Immature natural killer cell (primary cell): ENCODE data around the gene COL4A2. TPM values are rescaled to one million over a fixed set of nuclear protein-coding genes. Genes with fewer than 3 reads are reported as not detected.

Experiments used
- DNase-seq, 3 donors: peaks; one replicate each; pipeline ENCODE4 v3.0.0; 2022; ENCODE audit warnings: mixed read lengths in 1 of 3
- H3K27ac Mint-ChIP-seq, 6 donors: one replicate each; pipeline ENCODE4 v1.8.0; 2020; ENCODE audit warnings: mixed read lengths in 6 of 6, mild to moderate bottlenecking in 5 of 6, inconsistent platforms in 4 of 6, moderate library complexity in 3 of 6
- H3K27me3 Mint-ChIP-seq, 3 donors: one replicate each; pipeline ENCODE4 v1.8.0; 2020 to 2021; ENCODE audit warnings: low read depth in 3 of 3, mild to moderate bottlenecking in 3 of 3, mixed read lengths in 3 of 3, moderate library complexity in 3 of 3, inconsistent platforms in 1 of 3
- H3K36me3 Mint-ChIP-seq, 3 donors: one replicate each; pipeline ENCODE4 v1.8.0; 2020; ENCODE audit warnings: mixed read lengths in 3 of 3, inconsistent platforms in 2 of 3, mild to moderate bottlenecking in 2 of 3
- H3K4me1 Mint-ChIP-seq, 2 donors: one replicate each; pipeline ENCODE4 v1.8.0; 2020; ENCODE audit warnings: inconsistent platforms in 2 of 2, mild to moderate bottlenecking in 2 of 2, mixed read lengths in 2 of 2, moderate library complexity in 1 of 2
- H3K4me3 Mint-ChIP-seq, 5 donors: one replicate each; pipeline ENCODE4 v1.8.0; 2020; ENCODE audit warnings: mild to moderate bottlenecking in 5 of 5, mixed read lengths in 5 of 5, inconsistent platforms in 3 of 5, moderate library complexity in 3 of 5
- H3K9me3 Mint-ChIP-seq, 6 donors: one replicate each; pipeline ENCODE4 v1.8.0; 2020; ENCODE audit warnings: mild to moderate bottlenecking in 6 of 6, mixed read lengths in 6 of 6, inconsistent platforms in 4 of 6, moderate library complexity in 3 of 6
- polyA plus RNA-seq, 3 donors: library from polyadenylated mRNA; unstranded; fragments of 300-500 nt; fragmentation: Illumina TruSeq; gene quantifications; one replicate each; pipeline ENCODE4 v1.2.3, GENCODE V29; 2021

The COL4A2 gene
- polyA plus RNA-seq, 3 donors from 2014 or later: not detected

DNA sequence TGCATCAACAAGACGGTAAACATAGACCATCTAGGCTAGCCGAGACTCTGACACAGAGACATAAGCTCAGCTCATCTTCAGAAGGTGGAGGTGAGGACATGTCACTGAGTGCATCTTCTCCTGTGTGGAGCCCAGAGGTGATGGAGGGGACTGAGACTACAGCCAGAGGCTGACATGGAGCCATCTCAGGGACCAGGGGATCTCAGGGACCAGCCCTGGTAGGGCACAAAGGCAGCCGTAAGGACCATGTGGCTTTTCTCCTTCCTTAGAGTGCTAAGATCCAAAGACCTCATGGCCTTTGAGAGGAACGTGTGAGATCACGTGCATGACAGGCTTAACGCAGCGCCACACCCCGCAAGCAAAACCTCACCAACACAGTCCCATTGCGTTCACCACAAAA lies 127.5 kb downstream of the COL4A2 start:
- Mint-ChIP-seq H3K27ac (no peak overlapping the region), H3K4me3 (no peak overlapping the region), H3K27me3 (peaks cover 2 to 13% (median 4%) of the 10 kb centered on the region in 3 donors), H3K9me3 (no peaks in the 10 kb centered on the region), H3K36me3 (no peaks in the 10 kb centered on the region), H3K4me1 (no peaks in the 10 kb centered on the region)
- DNase-seq: no peak

DNA sequence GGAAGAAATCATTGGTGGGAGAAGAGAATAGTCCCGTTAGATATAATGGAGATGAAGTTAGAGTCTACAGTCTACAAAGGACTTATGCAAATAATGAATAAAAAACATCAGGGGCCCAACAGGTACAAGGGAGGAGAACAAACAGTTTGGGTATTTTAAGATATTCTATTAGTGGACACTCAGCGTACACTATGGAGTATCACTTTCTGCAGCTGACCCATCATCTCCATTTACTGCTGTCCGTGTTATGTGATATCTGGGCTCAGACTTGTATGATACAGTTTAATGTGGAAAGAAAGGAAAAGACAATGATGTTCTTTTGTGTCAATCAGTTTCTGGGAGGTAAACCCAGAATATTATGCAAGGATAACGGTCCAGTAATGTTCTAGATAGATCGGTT lies 128.2 kb downstream of the COL4A2 start:
- Mint-ChIP-seq H3K36me3 (no peaks in the 10 kb centered on the region), H3K4me1 (no peaks in the 10 kb centered on the region), H3K9me3 (no peaks in the 10 kb centered on the region), H3K4me3 (no peak overlapping the region), H3K27ac (no peak overlapping the region), H3K27me3 (peaks cover 2 to 19% (median 9%) of the 10 kb centered on the region in 3 donors)
- DNase-seq: no peak

DNA sequence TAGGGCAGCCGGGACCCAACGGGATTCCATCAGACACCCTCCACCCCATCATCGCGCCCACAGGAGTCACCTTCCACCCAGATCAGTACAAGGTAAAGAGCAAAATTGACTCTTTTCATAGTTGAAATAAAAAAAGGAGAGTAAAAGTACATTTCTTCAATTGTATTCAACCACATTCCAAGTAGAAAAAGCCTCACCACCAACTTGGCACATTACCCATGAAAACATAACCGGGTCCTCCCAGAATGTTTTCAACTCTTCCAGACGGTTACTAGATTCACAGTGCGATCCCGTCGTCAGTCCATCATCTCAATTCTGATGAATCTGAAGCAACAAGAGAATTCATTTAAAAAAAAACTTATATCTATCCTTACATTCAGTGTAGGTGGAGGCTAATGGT lies 129.2 kb downstream of the COL4A2 start:
- Mint-ChIP-seq H3K4me1 (no peaks in the 10 kb centered on the region), H3K4me3 (no peak overlapping the region), H3K27ac (no peak overlapping the region), H3K36me3 (no peaks in the 10 kb centered on the region), H3K9me3 (no peaks in the 10 kb centered on the region), H3K27me3 (peaks cover 2 to 19% (median 9%) of the 10 kb centered on the region in 3 donors)
- DNase-seq: no peak

DNA sequence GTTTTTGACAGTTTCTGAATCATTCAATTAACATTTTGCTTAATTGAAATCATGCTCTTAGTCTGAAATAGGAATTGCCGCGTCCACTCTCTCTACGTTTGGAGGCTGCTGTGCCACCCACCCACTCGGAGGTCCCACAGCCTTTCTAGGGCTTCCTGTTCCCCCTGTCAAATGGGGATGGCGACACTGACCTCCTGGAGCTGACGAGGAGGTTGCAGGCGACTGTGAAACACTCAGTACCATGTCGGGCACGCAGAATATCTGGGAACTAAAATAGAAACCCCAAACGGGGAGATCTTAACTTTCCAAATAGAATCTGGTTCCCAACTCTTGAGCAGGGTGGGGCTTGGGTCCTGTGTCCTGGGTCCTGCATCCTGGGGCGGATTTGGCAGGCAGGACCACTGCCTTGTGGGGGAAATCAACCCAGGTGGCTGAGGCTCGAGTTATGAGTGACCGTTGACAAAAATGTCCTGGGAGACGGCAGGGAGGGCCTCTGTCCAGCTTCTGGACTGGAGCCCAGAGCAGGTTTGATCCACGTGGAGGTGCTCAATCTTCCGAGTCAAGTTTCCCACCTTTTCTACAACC lies 129.8 kb downstream of the COL4A2 start:
- H3K27me3 Mint-ChIP-seq: peaks cover 2 to 15% (median 9%) of the 10 kb centered on the region in 3 donors
- no peak overlapping the region for H3K4me3 Mint-ChIP-seq
- DNase-seq: no peak
- no peaks in the 10 kb centered on the region for H3K9me3 Mint-ChIP-seq
- no peaks in the 10 kb centered on the region for H3K4me1 Mint-ChIP-seq
- H3K36me3 Mint-ChIP-seq: no peaks in the 10 kb centered on the region
- H3K27ac Mint-ChIP-seq: no peak overlapping the region

DNA sequence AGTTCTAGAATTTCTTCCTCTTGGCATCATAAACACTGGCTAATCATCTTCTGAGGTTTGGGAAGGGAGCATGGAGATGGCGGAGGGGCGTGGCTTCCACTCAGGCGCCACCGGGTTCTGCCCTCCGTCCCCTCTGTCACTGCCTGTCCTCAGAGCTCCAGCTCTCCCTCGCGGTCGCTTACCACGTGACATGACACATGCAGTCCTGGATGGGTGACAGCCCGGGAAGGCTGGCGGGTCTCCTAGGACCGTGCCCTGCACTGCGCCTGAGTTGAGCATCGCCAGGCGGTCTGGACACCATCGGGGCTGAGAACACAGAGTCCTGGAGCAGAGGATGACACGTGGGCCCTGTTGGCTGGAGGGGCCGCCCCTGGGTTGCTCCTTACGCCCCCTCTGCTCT lies 131.1 kb downstream of the COL4A2 start:
- H3K4me3 Mint-ChIP-seq: no peak overlapping the region
- H3K36me3 Mint-ChIP-seq: no peaks in the 10 kb centered on the region
- H3K27me3 Mint-ChIP-seq: peaks cover 0 to 15% (median 9%) of the 10 kb centered on the region in 3 donors
- DNase-seq: no peak
- H3K9me3 Mint-ChIP-seq: no peaks in the 10 kb centered on the region
- H3K27ac Mint-ChIP-seq: no peak overlapping the region
- no peaks in the 10 kb centered on the region for H3K4me1 Mint-ChIP-seq

DNA sequence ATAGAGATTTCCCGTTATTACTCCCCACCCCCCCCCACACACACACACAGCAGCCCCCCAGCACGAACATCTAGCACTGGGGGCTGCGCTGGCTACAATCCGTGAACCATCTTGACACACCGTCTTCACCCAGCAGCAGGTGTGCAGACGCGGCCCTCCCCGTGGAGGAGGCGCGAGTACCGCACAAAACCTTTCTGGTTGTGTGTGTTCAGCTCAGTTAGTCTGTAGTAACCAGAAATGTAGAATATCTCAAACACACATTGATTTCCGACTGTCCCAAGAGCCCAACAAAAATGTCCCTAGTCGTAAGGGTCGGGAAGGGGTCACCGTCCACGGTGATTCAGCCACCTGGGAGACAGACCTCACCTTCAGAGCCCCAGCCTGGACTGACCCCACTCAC lies 131.7 kb downstream of the COL4A2 start:
- DNase-seq: no peak
- Mint-ChIP-seq H3K9me3 (no peaks in the 10 kb centered on the region), H3K27me3 (peaks cover 0 to 15% (median 9%) of the 10 kb centered on the region in 3 donors), H3K36me3 (no peaks in the 10 kb centered on the region), H3K4me3 (no peak overlapping the region), H3K4me1 (no peaks in the 10 kb centered on the region), H3K27ac (no peak overlapping the region)

DNA sequence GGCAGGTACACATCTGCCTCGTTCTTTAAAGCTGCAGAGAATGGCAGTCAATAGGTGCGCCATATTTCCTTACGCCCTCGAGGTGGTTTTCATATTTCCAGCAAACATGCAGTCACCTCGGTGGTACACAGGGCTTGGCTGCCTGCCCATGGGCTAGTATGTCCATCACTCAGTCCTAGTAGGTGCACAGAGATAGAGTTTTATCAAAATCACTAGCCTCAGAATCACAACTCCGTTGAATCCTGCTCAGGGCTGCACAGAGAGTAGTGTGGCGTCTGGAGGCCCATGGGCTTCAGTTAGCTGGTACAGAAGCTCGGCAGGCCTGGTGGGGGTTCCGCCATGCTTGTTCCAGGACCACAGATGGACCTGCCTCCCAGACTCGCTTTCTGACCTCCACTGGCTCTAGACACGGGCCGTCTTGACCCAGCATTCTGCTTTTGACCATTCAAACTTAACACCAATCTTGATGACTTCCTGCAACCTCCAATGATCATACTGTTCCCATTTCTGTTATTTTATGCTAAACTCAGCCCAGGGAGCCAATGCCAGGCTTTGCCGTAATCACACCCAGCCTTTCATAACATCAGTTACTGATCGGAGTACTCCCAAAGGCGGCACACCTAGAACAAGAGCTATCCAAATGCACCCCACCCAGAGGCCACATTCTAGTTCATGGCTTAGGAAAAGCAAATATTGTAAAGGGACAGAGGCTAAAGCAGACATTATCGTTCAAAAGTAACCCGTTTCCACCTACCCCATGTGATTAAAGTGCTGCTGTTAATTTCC lies 134.1 kb downstream of the COL4A2 start:
- H3K4me1 Mint-ChIP-seq: no peaks in the 10 kb centered on the region
- DNase-seq: no peak
- H3K4me3 Mint-ChIP-seq: no peak overlapping the region
- H3K9me3 Mint-ChIP-seq: no peaks in the 10 kb centered on the region
- no peak overlapping the region for H3K27ac Mint-ChIP-seq
- H3K36me3 Mint-ChIP-seq: no peaks in the 10 kb centered on the region
- H3K27me3 Mint-ChIP-seq: peaks cover 3 to 15% (median 9%) of the 10 kb centered on the region in 3 donors

DNA sequence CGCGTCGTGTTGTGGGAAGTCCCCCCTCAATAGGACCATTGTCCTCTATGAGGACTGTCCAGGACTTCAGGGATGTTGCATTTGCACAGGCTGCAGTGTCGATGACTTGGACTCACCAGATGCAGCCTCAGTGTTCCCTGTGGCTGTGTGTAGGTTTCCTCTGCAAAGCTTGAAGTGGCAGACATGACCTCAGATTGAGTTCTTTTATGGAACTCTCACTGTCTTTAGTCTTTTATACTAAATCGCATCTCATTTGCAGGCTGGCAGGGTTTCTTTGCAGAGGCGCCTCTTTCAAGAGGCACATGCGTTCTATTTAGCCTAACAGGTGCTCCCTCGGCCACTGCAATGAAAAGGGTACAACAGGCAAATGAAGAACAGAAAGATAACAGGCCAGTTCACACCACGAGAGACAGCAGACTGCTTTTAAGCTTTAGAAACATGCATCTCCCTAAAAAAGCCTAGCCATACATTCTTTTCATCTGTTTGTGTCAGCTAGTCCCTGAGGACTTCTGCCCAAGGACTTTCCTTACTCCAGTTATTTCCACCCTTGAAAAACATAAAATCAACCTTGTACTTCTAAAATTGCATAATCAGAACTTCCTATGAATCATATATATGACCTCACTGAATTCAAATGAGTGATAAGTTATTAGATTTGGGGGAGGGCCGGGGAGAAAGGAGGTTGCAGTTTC lies 136.0 kb downstream of the COL4A2 start:
- Mint-ChIP-seq H3K4me1 (no peaks in the 10 kb centered on the region), H3K36me3 (no peaks in the 10 kb centered on the region), H3K27me3 (peaks cover 3 to 12% (median 6%) of the 10 kb centered on the region in 3 donors), H3K27ac (no peak overlapping the region), H3K9me3 (no peaks in the 10 kb centered on the region), H3K4me3 (no peak overlapping the region)
- DNase-seq: no peak

DNA sequence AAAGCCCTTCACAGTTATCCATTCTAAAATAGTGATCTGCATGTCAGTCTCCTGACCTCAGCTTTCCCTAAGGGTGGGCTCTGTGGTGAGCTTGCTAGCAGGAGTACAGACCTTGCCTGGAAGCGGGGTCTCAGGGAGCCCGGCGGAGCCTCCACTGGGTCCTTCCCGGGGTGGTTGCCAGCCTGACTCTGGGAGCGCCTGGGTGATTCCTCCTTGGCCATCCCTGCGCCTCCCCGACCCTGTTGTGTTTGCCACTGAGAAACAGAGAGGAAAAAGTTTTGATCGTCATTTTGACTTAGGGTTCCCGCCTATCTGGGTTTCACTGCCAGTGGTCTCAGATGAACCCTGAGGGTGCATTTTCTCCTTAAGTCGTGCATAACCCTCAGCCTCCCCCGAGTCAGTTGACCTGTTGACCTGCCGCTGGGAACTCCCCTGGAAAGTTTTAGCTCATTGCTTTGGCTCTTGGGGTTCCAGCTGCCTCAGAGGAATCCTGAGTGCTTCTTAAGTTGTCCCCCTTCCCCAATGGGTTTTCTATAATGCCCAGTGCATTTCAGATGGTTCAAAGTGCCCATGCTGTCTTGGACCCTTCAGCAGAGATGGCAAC lies 136.6 kb downstream of the COL4A2 start:
- H3K27me3 Mint-ChIP-seq: peaks cover 3 to 12% (median 6%) of the 10 kb centered on the region in 3 donors
- no peaks in the 10 kb centered on the region for H3K36me3 Mint-ChIP-seq
- no peaks in the 10 kb centered on the region for H3K4me1 Mint-ChIP-seq
- no peak overlapping the region for H3K4me3 Mint-ChIP-seq
- H3K9me3 Mint-ChIP-seq: no peaks in the 10 kb centered on the region
- no peak for DNase-seq
- no peak overlapping the region for H3K27ac Mint-ChIP-seq

DNA sequence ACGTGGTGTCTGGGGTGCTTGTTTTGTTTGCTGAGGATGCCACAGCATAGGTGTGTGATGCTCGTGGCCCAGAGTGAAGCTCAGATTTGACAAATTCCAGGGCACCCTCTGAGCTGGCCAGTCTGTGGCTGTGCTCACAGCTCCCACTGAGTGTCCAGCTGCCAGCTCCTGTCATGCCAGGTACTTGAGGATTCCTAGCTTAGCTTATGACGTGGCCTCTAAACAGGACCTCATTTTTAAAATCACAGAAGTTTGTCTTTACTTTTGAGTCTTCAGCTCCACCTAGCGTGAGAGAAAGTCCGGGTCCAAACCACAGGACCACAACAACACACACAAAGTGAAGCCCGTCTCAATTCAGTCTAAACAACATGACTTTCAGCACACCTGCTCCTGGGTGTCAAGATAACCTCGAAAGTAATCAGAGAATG lies 137.2 kb downstream of the COL4A2 start:
- Mint-ChIP-seq H3K9me3 (no peaks in the 10 kb centered on the region), H3K27ac (no peak overlapping the region), H3K4me1 (no peaks in the 10 kb centered on the region), H3K27me3 (peaks cover 3 to 12% (median 6%) of the 10 kb centered on the region in 3 donors), H3K36me3 (no peaks in the 10 kb centered on the region), H3K4me3 (no peak overlapping the region)
- no peak for DNase-seq

DNA sequence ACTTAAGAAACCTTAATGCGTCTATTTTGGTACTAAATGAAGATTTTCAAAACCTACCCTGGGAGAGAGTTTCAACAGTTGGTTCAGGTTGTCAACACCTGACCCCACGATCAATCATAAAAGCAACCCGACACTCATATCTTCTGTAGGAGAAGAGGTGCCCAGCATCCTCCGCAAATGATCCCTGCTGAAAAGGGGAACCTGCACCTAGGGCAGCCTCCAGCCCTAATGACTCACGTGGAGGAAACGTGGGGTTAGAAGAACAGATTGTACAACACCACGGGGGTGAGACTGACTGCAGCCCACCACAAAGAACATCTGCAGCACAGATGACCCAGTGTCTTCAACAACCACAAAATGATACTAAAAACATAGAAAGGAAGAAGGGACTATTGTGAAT lies 138.1 kb downstream of the COL4A2 start:
- H3K36me3 Mint-ChIP-seq: no peaks in the 10 kb centered on the region
- DNase-seq: no peak
- peaks cover 1 to 6% (median 3%) of the 10 kb centered on the region in 3 donors for H3K27me3 Mint-ChIP-seq
- H3K4me1 Mint-ChIP-seq: no peaks in the 10 kb centered on the region
- H3K27ac Mint-ChIP-seq: no peak overlapping the region
- H3K9me3 Mint-ChIP-seq: no peaks in the 10 kb centered on the region
- no peak overlapping the region for H3K4me3 Mint-ChIP-seq

DNA sequence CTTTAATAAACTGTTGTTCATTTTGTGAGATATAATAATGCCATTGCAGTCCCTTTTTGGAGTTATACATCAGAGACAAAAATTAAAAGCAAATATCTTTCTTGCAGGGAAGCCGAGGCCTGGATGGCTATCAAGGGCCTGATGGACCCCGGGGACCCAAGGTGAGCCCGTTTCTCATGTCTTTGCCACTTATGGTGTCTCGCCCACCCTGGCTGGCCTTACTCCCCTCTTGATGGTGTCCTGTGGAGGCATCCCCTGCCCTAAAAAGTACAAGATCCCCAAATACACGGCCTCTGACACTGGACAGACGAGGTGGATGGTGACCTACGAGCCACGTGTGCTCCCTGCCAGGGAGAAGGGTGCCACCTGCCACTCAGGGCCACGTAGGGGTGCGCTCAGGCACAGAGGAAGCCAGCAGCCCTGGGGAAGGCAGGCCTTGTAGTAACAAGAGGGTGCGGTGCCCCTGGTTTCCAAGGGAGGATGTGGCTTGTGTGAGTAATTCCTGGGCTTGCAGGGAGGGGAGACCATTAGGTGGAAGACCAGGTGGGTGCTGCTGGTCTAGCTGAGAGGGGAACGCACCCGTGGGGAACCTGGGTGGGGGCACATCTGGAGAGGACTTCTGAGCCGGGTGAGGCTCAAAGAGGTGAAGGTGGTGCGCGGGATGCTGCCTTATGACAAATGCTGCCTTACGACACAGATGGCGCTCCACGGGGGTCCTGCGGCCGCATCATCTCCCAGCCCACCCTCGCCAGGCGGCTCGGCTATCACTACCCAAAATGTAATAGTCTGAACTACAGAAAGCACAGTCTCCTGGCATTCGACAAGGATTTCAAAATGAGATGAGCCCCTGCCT lies 138.9 kb downstream of the COL4A2 start:
- no peak for DNase-seq
- H3K4me1 Mint-ChIP-seq: no peaks in the 10 kb centered on the region
- H3K27ac Mint-ChIP-seq: no peak overlapping the region
- H3K4me3 Mint-ChIP-seq: no peak overlapping the region
- peaks cover 0 to 6% (median 5%) of the 10 kb centered on the region in 3 donors for H3K27me3 Mint-ChIP-seq
- H3K36me3 Mint-ChIP-seq: no peaks in the 10 kb centered on the region
- no peaks in the 10 kb centered on the region for H3K9me3 Mint-ChIP-seq

DNA sequence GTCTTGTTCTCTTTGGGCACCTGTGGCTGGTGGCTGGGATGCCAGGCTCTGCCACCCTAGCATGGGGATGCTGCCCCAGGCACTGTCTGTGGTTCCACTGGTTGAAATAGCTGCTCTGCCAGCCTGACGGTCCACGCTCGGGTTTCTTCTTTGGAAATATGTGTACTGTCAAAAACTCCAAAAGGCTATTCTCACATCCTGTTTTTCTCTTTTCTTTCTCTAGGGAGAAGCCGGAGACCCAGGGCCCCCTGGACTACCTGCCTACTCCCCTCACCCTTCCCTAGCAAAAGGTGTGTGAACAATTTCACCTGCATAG lies 139.4 kb downstream of the COL4A2 start:
- Mint-ChIP-seq H3K4me1 (no peaks in the 10 kb centered on the region), H3K9me3 (no peaks in the 10 kb centered on the region), H3K36me3 (no peaks in the 10 kb centered on the region), H3K27me3 (peaks cover 0 to 6% (median 5%) of the 10 kb centered on the region in 3 donors), H3K27ac (no peak overlapping the region), H3K4me3 (no peak overlapping the region)
- DNase-seq: no peak
